GM21360 (cell line): ENCODE results near the gene UPK3B.
"Not testable (repeated sequence)": the region's sequence is repeated elsewhere in the genome, so short reads cannot be mapped to it uniquely, and the experiment has no call there.

ENCODE experiments used
- ATAC-seq: cut with Tn5 transposase; IDR thresholded peaks from one replicate; pipeline ENCODE4 v1.9.1; 2021; ENCODE audit warnings: mild to moderate bottlenecking, moderate library complexity; ENCODE audit not compliant: unreplicated experiment

Gene UPK3B

DNA sequence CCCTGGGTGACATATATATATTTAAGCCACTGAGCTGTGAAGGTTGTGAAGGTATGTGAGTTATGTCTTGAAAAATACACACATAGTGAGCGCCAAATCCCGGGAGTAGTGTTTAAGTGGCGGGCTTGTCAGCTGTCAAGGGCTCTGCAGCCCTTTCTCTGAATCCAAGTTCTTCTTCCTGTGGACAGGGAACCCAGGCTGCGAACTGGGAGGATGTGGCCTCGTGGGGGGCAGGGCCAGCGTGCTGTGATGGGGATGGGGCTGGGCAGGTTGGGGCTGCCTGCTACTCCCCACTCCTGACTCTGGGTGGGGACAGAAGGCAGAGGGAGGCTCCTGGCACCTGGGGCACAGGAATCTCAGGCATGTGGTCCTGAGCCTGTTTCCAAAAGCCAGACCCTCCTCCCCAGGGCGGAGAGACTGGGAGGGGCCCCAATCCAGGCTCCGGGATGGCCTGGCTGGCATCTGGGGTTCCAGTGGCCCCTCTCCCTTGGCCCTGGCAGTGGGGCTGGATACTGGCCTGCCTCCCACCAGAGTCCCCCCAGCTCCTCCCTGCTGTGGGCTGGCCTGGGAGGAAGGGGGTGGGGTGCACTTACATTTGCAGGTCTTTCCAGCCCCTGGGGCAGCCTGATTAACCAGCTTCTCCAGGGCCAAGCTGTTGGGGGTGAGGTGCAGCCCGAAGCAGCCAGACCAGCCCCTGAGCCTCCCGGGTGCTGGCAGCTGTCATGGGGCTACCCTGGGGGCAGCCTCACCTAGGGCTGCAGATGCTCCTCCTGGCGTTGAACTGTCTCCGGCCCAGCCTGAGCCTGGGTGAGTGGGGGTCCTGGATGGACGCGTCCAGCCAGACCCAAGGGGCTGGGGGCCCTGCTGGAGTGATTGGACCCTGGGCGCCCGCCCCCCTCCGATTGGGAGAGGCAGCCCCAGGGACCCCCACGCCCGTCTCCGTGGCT lies at the start of gene UPK3B:
Gene UPK3B (plus strand): TSS at position 622 of the 947 bp plus-strand sequence. CDS start 101 bp downstream, at position 723.
- no peak for ATAC-seq

DNA sequence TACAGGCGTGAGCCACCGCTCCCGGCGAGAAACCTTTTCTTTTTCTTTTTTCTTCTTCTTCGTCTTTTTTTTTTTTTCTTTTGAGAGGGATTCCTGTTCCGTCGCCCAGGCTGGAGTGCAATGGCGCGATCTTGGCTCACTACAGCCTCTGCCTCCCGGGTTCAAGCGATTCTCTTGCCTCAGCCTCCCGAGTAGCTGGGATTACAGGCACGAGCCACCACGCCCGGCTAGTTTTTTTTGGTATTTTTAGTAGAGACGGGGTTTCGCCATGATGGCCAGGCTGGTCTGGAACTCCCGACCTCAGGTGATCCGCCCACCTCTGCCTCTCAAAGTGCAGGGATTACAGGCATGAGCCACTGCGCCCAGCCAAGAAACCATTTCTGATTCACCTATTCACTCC lies 49.6 kb upstream of the UPK3B start:
- not testable (repeated sequence) for ATAC-seq

DNA sequence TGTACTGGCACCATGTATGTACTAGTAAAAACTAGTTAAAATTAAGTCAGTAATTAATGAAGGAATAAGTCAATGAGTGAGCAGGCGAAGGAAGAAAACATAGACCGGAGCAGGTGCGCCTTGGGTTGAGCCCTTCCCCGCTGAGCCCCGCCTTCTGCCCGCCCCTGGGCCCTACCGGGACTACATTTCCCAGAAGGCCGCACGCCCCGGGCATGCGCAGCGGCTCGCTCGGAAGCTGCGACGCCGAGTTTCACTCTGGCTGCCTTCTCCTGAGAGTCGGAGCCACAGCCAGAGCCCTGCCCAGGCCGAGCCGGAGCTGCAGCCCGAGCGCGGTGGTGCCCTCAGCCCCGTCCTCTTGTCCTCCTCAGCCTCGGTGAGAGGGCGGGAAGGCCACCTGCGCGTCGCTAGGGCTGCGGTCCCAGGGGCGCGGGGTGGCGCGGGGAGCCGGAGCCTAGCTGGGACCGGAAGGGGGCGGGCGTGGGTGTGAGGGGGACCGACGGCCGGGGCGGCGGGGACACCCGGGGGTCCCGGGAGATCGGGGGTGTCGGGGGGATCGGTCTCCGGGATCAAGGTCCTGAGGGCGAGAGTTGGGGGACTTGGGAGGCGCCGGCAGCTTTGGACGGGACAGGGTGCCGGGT lies 48.8 kb upstream of the UPK3B start, which contains the start of gene DTX2:
Gene DTX2 (plus strand): TSS at position 246 of the 638 bp plus-strand sequence. CDS start 18,801 bp downstream, outside the sequence.
- ATAC-seq: peak; percentile 94

DNA sequence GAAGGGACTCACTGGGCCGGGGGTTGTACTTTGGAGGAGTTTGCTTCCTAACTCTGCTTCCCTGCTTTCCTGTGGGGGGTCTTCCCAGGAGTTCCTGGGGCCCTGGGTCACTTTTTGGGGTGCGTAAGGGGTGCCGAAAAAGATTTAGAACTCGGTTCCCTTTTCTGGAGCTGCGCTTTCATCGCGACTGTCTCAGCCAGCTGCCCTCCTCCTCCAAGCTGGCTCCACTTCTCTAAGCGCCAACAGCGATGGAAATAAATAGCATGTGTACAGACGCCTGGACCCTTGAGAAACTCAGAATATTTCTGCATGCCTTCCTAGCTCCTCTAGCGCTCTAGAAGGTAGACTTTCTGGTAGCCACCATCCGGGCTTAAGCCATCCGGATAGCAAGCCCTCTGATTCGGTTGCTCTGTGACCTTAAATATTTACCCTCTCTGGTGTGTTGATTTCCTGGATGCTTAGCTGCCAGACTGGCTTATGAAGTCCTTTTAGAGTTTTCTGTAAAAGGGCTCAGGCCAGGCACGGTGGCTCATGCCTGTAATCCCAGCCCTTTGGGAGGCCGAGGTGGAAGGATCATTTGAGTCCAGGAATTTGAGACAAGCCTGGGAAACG lies 48.0 kb upstream of the UPK3B start:
- not testable (repeated sequence) for ATAC-seq

DNA sequence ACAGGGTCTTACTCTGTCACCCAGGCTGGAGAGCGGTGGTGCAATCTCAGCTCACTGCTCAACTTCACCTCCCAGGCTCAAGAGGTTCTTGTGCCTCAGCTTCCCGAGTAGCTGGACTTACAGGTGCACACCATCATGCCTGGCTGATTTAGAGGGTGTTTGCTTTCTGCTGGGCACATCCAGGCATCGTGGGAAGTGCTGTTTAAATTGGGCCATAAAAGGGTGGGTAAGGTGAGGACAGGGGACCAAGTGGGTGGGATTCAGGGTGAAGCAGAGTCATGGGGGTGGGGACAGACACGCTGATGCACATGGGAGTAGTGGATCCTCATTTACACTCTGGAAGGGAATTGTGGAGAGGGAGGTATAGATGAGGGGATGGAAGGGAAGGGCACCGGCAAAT lies 45.4 kb upstream of the UPK3B start:
- not testable (repeated sequence) for ATAC-seq

DNA sequence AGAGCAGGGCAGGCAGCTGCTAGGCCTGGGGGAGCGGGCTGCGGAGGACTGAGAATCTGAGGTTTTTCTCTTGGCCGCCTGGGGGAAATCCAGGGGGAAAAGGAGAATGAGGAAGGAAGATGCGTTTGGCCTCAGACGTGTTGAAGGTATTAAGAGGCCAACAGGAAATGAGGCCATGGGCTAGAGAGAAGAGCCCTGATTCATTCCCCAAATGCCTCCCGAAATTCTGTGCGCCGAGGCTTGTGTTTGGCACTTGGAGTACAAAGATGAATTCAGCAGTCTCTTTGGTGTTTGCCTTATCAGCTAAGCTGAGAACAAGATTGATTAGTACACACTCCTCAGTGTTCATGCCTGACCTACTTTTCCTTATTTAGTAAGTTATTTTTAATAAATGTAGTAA lies 44.4 kb upstream of the UPK3B start:
- not testable (repeated sequence) for ATAC-seq

DNA sequence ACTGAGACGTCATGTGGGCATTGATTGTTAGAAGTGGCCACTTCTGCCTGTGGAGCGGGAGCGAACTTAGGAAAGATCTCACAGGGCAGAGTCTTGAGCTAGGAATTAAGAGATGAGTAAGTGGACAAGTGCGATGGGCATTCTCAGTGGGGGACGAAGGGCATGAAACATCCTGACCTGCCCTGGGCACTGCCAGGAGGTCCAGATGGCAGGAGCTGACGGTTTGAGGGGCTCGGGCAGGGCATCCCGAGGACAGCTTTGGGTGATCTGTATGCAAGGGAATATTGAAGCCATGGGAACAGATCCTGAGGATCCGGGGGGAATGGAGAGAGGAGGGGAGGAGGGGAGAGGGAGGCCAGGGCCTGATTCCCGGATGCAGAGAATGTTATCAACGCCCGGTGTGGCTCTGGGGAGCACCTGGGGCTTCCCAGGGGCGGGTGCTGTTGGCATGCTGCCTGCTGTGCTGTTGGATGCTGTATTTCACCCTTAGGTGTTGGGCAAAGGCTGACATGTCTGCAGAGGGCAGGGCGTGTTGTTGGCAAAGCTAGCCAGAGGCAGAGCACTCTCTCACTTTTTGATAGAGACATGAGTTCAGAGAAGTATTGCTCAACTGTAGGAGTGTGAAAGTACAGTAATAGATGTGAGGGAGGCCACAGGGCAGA lies 42.5 kb upstream of the UPK3B start:
- not testable (repeated sequence) for ATAC-seq

DNA sequence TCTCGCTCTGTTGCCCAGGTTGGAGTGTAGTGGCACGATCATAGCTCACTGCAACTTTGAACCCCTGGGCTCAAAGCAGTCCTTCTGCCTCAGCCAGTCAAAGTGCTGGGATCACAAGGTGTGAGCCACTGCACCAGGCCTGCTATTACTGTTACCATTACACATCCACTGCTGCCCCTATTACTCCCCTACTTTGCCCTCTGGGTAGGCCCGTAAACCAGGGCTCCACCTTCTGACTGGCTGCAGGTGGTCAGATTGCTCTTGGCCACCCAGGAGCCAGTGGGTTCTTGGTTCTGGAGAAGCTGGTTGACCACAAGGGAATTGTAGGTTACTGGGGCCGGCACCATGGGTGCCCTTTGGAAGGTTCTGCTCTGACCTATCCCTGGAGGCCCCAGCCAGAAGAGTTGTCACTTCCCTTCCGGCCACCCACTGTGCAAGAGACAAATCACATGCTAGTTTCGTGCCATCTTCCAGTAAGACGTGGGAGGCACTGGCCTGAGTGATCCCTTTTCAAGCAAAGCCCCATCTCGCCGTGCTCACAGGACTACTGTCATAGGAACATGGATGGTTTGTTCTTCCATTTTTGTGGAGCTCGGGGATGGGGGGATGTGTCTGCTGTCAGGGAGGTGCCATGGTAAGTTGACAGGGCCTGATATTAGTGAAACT lies 38.7 kb upstream of the UPK3B start:
- not testable (repeated sequence) for ATAC-seq

DNA sequence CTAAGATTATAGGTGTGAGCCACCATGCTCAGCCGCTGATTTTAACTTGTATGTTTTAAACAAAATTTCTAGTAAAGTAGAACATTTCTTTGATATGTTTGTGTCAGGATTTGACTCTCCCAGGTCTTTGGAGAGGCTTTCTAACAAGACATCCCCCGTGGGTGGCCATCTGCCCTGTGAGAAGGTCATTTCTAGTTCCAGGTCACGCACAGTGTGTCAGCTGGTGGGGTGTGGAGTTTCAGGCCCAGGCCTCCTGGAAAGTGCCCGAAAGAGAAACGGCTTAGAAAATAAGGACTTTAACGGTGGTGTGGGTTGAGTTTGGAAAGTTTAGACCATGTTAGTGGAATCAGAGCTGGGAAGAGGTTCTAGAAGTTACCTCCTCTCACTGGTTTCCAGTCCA lies 37.3 kb upstream of the UPK3B start:
- ATAC-seq: not testable (repeated sequence)

DNA sequence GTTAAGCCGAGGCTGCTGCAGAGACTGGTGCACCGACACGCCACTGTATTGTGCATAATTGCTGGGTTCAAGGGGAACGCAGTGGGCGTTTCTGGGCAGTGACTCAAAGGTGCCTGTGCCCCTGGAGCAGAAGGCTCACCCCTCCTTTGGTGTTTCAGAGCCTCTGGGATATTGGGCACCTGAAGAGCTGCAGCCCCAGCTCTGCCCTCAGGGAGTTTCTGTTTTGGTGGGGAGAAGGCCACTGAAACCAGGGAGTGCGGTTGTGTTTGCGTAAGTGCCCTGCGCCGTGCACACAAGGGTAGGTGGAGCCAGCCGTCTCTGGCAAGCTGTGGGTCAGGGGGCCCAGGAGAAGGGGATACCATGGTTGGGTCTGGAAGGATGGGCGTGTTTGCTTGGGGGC lies 34.1 kb upstream of the UPK3B start:
- ATAC-seq: not testable (repeated sequence)

DNA sequence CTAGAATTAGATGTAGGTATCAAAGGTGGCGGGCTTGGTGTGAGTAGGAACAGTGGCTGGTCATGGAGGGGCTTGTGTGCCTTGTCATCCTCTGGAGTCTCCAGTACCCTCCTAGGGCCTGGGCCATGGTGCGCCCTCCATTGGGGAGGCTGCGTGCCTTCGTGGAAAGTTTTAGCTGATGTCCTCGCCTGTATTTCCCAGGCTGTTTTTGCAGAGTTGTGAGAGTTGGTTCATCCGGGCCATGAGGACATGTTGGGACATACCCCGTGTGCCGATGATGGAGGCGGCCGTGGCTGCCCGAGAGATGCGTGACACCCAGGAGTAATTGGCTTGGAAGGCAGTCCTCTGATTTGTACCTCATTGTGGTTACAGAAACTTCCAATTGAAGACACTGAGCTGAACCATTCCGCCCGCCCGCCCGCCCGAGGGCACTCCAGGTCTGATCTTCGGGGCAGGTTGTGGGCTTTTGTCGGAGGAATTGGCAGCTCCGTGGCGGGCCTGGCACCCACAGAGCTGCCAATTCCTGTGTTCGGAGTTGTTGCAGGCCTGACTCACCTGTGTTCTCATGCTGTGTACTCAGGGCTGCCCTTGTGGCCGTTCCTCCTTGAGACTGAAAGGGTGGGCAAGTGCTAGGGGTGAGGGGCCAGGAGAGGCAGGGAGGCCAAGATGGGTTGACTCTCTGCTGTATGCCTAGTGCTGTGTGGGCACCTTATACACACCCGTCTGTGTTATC lies 33.4 kb upstream of the UPK3B start:
- not testable (repeated sequence) for ATAC-seq

DNA sequence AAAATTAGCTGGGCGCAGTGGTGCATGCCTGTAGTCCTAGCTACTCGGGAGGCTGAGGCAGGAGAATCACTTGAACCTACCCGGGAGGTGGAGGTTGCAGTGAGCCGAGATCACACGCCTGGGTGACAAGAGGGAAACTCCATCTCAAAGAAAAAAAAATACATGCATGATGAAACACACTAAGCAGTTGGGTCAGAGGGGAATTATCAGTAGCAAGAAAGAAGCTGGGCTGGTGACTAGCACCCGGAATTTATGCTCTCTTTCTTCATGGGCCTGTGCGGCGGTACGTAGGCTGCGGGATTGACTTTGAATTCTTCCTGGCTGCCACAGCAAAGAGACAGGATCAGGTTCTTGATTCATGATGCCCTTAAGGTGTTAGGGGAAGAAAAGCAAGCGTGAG lies 30.7 kb upstream of the UPK3B start:
- not testable (repeated sequence) for ATAC-seq

DNA sequence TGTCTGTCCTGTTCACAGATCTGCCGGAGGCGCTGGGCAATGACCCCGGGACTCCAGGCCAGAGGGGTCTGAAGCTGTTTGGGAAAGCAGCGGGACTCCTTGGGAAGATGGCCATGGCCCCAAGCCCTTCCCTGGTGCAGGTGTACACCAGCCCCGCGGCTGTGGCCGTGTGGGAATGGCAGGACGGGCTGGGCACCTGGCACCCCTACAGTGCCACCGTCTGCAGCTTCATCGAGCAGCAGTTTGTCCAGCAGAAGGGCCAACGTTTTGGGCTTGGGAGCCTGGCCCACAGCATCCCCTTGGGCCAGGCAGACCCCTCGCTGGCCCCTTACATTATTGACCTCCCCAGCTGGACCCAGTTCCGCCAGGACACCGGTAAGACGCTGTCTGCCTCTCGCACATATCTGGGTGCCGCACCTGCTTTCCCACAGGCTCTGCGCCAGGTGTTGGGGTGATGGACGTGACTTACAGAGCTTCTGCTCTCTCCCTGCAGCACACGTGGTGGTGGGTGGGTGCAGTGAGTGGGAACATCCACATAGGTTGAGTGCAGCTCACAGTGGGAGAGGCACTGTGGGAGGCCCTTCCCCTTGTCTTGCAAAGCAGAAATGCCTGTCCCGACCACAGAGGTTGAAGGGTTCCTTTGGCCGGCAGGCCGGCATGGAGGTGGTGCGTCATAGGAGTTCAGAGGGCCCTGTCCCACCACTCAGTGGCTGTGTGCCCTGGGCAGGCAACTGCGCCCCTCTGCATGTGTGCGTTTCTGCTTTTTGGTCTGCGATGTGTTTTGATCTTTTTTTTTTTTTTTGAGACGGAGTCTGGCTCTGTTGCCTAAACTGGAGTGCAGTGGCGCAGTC lies 29.7 kb upstream of the UPK3B start:
- ATAC-seq: not testable (repeated sequence)

DNA sequence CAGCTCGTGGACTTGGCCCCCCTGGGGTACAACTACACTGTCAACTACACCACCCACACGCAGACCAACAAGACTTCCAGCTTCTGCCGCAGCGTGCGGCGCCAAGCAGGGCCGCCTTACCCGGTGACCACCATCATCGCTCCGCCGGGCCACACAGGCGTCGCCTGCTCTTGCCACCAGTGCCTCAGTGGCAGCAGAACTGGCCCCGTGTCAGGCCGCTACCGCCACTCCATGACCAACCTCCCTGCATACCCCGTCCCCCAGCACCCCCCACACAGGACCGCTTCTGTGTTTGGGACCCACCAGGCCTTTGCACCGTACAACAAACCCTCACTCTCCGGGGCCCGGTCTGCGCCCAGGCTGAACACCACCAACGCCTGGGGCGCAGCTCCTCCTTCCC lies 27.7 kb upstream of the UPK3B start:
- ATAC-seq: not testable (repeated sequence)

DNA sequence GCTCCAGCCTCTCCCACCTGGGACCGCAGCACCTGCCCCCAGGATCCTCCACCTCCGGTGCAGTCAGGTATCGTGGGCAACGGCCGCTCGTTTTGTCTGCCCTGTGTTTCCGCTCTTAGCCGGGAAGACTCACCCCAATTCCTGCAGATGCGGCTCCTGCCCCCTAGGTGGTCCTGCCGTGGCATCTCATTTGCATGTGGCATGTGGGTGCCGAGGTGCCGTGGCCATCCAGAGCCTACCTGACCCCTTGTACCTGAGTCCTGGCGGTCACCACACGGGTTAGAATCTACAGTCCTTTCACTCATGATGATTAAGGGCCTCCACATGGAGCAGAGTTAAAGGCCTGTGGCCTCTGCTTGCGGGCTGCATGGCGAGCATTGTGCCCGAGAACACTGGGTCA lies 27.3 kb upstream of the UPK3B start:
- not testable (repeated sequence) for ATAC-seq

DNA sequence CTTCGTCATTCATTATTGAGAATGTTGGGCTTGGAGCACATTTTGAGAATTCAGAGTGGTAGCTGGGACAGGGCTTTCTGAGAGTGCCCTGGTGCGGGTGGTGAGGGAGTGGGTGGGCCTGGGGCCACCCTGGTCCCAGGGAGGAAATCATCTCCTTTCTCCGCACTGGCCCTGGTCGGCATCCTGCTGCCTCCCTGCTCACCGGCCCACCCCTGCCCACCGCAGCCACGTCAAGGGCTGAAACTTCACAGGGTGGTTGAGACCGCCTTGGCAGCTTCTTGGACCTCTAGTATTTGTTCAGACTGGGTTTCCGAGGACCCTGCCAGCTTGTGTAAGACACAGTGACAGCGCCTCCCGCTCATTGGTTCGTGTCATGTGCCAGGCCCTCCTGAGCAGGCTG lies 25.9 kb upstream of the UPK3B start:
- not testable (repeated sequence) for ATAC-seq

DNA sequence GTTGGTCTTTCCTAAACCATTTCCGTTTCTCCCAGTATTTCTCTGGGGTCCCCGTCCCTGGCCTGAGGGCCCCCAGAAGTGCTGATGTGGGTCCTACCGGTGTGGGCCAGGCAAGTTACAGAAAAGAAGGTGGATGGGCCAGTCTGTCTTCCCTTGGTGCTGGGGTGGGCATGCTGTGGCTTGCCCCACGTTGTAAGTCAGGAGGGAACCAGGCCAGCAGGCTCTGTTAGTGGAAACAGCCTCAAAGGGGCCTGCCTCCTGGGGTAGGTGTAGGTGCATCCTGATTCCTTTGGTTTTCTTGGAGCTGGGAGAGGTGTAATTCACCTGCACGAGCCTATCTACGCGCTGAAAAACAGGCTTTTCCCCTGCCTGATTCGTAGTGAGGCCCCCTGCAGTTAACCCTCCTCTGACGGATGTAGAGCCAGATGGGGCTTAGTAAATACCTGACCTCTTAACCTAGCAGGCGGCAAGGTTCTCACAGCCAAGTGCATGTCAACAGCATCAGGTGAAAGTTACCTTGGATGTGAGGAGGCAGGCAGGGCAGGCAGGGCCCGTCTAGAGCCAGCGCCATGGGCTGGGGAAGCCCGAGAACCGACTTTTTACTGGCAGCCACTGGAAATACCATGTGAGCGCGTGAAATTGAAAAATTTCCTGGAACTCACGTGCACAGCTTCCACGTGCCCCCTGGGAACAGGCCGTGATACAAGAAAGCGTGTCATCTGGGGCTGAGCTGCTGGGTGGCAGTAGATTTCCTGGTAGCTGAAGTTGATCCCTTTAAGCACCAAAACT lies 24.3 kb upstream of the UPK3B start:
- peak; percentile 13 for ATAC-seq

DNA sequence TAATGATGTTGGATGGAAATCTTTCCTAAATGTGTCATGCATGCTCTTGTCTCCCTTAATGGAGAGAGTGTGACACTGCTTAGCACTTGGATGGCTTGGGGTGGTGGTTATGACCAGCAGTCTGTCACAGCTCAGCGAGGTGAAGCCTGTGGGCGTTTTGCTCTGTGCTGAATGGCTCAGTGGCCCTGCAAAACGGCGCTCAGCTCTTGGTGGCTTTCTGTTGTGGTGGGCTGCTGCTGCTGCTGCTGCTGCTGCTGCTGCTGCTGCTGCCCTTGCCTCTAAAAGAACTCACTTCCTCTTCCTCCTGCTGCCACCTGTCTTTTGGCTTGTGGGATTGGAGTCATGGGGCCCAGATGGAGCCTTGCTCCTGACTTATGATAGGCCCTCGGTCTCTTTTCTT lies 23.7 kb upstream of the UPK3B start:
- ATAC-seq: peak; percentile 98
